ENCODE results near the gene FIBCD1. TPM values are rescaled to one million over a fixed set of nuclear protein-coding genes. Genes with fewer than 3 reads are reported as not detected.

The FIBCD1 gene
- total and polyA plus RNA-seq, 2 experiments from 2014 or later: 4.4 to 5.6 TPM

DNA sequence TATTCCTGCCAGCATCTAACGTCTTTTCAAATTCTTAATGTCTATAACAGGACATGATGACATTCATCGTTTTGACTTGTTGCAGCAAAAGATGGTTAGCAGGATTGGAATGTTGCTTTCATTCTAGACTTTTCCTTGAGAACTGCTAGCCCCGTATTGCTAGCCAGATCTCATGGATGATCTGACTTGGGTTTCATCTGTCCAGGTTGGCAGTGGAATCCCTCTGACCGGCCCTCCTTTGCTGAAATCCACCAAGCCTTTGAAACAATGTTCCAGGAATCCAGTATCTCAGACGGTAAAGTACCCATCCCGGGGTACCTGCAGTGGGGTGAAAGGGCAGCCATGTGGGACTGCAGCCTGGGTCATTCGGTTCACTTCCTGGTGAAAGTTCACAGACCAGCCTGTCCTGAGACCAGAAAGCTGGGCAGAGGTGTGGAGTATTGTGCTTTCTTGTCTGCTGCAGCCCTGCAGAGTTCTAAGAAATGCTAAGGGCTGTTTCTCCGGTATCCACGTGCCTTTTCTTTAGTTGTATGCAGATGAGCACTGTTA lies 59.1 kb downstream of the FIBCD1 start:
- H3K27ac ChIP-seq (ENCODE audit: low read depth): no peak overlapping the region; the same call in 1 of the 2 replicates
- H3K9me2 ChIP-seq (ENCODE audit: insufficient read depth): no peaks in the 10 kb centered on the region
- Mint-ChIP-seq H3K9me3 (no peaks in the 10 kb centered on the region), H3K4me1 (0 out of 3 replicates have a peak, but pooled peaks cover 2% of the 10 kb centered on the region), H3K27ac (no peak overlapping the region), H3K27me3 (ENCODE audit: insufficient read depth, low read depth, poor library complexity) (peaks cover 6% of the 10 kb centered on the region), H3K4me3 (no peak overlapping the region), H3K36me3 (ENCODE audit: low read depth) (peaks cover 80% of the 10 kb centered on the region)
- no peaks in the 10 kb centered on the region for H3K4me1 ChIP-seq (ENCODE audit: insufficient read depth)
- no peak overlapping the region for H2AFZ ChIP-seq
- peaks cover 6% of the 10 kb centered on the region for H4K20me1 ChIP-seq (replicated peaks; ENCODE audit: insufficient read depth)
- no peak overlapping the region for H3K4me3 ChIP-seq
- no peaks in the 10 kb centered on the region for H3K79me2 ChIP-seq (replicated peaks; ENCODE audit: insufficient read depth)
- peaks cover 57% of the 10 kb centered on the region for H3K36me3 ChIP-seq (ENCODE audit: insufficient read depth)
- H3K27me3 ChIP-seq (ENCODE audit: insufficient read depth): no peaks in the 10 kb centered on the region
- TF ChIP-seq EZH2phosphoT487 (IDR thresholded peaks at IDR 0.05; ENCODE audit: unreplicated experiment): no peak
- TF ChIP-seq, protein P1, sequence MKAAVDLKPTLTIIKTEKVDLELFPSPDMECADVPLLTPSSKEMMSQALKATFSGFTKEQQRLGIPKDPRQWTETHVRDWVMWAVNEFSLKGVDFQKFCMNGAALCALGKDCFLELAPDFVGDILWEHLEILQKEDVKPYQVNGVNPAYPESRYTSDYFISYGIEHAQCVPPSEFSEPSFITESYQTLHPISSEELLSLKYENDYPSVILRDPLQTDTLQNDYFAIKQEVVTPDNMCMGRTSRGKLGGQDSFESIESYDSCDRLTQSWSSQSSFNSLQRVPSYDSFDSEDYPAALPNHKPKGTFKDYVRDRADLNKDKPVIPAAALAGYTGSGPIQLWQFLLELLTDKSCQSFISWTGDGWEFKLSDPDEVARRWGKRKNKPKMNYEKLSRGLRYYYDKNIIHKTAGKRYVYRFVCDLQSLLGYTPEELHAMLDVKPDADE (IDR thresholded peaks at IDR 0.05): no peak
- TF ChIP-seq ZNF114 (CRISPR knock-in tag; IDR thresholded peaks at IDR 0.05): no peak
- TF ChIP-seq POLR2AphosphoS5 (IDR thresholded peaks at IDR 0.05; ENCODE audit: low read depth): no peak
- no peak for TF ChIP-seq JUNB (IDR thresholded peaks at IDR 0.05; ENCODE audit: unreplicated experiment)
- no peak for TF ChIP-seq CREB1 (CRISPR knock-in tag; IDR thresholded peaks at IDR 0.05; ENCODE audit: low read depth)
- no peak overlapping the region for H3K4me2 ChIP-seq
- ATAC-seq (no peak), DNase-seq (ENCODE audit: low spot score) (no peak)
- no peaks in the 10 kb centered on the region for H3F3A ChIP-seq (replicated peaks; ENCODE audit: low read depth)

DNA sequence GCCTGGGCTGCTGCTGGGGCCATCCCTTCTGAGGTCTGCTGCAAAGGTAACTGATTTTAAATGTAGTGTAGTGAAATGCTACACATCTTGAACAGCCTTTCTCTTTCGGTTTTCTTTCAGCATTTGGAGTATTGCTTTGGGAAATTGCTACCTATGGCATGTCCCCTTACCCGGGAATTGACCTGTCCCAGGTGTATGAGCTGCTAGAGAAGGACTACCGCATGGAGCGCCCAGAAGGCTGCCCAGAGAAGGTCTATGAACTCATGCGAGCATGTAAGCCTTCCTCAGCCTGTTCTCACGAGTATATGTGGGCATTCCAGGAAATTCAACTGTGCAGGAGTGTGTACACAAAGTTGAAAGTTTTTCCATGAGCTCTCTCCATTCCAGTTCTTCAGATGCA lies 60.8 kb downstream of the FIBCD1 start:
- H3K79me2 ChIP-seq (replicated peaks; ENCODE audit: insufficient read depth): no peaks in the 10 kb centered on the region
- H3K9me3 Mint-ChIP-seq: no peaks in the 10 kb centered on the region
- H3K36me3 Mint-ChIP-seq (ENCODE audit: low read depth): peaks cover 85% of the 10 kb centered on the region
- H3K36me3 ChIP-seq (ENCODE audit: insufficient read depth): peaks cover 59% of the 10 kb centered on the region
- no peaks in the 10 kb centered on the region for H3K27me3 ChIP-seq (ENCODE audit: insufficient read depth)
- no peaks in the 10 kb centered on the region for H3K4me1 Mint-ChIP-seq
- H2AFZ ChIP-seq: no peak overlapping the region
- ATAC-seq (no peak), DNase-seq (ENCODE audit: low spot score) (no peak)
- H3F3A ChIP-seq (replicated peaks; ENCODE audit: low read depth): no peaks in the 10 kb centered on the region; the same call in 1 of the 2 replicates
- peaks cover 6% of the 10 kb centered on the region for H3K27me3 Mint-ChIP-seq (ENCODE audit: insufficient read depth, low read depth, poor library complexity)
- no peaks in the 10 kb centered on the region for H3K9me2 ChIP-seq (ENCODE audit: insufficient read depth)
- H3K4me1 ChIP-seq (ENCODE audit: insufficient read depth): no peaks in the 10 kb centered on the region
- no peak overlapping the region for H3K4me3 ChIP-seq
- no peak for TF ChIP-seq STAT1 (IDR thresholded peaks at IDR 0.05; ENCODE audit: unreplicated experiment)
- TF ChIP-seq, protein P2, sequence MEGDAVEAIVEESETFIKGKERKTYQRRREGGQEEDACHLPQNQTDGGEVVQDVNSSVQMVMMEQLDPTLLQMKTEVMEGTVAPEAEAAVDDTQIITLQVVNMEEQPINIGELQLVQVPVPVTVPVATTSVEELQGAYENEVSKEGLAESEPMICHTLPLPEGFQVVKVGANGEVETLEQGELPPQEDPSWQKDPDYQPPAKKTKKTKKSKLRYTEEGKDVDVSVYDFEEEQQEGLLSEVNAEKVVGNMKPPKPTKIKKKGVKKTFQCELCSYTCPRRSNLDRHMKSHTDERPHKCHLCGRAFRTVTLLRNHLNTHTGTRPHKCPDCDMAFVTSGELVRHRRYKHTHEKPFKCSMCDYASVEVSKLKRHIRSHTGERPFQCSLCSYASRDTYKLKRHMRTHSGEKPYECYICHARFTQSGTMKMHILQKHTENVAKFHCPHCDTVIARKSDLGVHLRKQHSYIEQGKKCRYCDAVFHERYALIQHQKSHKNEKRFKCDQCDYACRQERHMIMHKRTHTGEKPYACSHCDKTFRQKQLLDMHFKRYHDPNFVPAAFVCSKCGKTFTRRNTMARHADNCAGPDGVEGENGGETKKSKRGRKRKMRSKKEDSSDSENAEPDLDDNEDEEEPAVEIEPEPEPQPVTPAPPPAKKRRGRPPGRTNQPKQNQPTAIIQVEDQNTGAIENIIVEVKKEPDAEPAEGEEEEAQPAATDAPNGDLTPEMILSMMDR (conservative IDR thresholded peaks at IDR 0.05; ENCODE audit: low read depth in 2 of 2): no peak
- TF ChIP-seq, protein P1 (IDR thresholded peaks at IDR 0.05): no peak
- TF ChIP-seq NANOG (IDR thresholded peaks at IDR 0.05; ENCODE audit: borderline replicate concordance): no peak
- TF ChIP-seq JUNB (IDR thresholded peaks at IDR 0.05; ENCODE audit: unreplicated experiment): no peak
- no peak for TF ChIP-seq ZNF331 (CRISPR knock-in tag; IDR thresholded peaks at IDR 0.05; ENCODE audit: low read depth)
- no peak for TF ChIP-seq POLR2AphosphoS5 (IDR thresholded peaks at IDR 0.05; ENCODE audit: low read depth)
- no peak for TF ChIP-seq ZNF114 (CRISPR knock-in tag; IDR thresholded peaks at IDR 0.05)
- no peak for TF ChIP-seq EZH2phosphoT487 (IDR thresholded peaks at IDR 0.05; ENCODE audit: unreplicated experiment)
- H3K4me3 Mint-ChIP-seq: no peak overlapping the region
- no peak overlapping the region for H3K4me2 ChIP-seq
- H4K20me1 ChIP-seq (replicated peaks; ENCODE audit: insufficient read depth): peaks cover 9% of the 10 kb centered on the region
- no peak overlapping the region for H3K27ac ChIP-seq (ENCODE audit: low read depth)
- no peak overlapping the region for H3K27ac Mint-ChIP-seq

All from GM23338 (cell line).